ENCODE data around the gene TMEFF2. TPM values are rescaled to one million over a fixed set of nuclear protein-coding genes. Genes with fewer than 3 reads are reported as not detected.

TMEFF2 gene
- total RNA-seq, 4 donors from 2014 or later = 0.20 TPM; not detected in 3

DNA sequence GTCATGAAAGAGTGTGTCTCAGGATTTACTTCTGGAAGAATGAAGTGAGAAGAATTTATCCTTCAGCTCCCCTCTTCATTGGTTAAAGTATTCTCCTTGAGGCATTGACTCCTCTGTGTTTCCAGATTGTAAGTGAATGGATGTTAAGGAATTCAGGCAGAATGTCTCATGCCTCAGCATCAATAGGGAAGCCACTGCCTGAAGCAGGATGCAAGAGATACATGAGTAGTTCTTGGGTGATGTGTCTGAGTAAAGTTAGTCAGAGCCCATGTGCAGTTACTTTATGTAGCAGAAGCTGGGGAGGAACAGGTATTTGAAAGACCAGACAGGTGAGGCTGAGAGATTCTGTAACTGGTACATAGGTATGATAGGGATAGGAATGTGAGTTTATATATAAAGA, 34.0 kb upstream of the TMEFF2 start:
- no peak for ATAC-seq
- DNase-seq = no peak
- no peak overlapping the region for H3K4me3 ChIP-seq
- intact Hi-C loops (cut with DNase I; ENCODE audit: low total_unique reads) (no loop called here), in situ Hi-C loops (cut with MboI; ENCODE audit: low sequenced_read_pairs in 4 of 4) (no loop called here)
- no peaks in the 10 kb centered on the region for H3K9me3 ChIP-seq
- H3K27ac ChIP-seq = no peak overlapping the region
- H3K4me1 ChIP-seq = no peaks in the 10 kb centered on the region
- no peak for TF ChIP-seq POLR2A (IDR thresholded peaks at IDR 0.05)
- TF ChIP-seq, protein P1, sequence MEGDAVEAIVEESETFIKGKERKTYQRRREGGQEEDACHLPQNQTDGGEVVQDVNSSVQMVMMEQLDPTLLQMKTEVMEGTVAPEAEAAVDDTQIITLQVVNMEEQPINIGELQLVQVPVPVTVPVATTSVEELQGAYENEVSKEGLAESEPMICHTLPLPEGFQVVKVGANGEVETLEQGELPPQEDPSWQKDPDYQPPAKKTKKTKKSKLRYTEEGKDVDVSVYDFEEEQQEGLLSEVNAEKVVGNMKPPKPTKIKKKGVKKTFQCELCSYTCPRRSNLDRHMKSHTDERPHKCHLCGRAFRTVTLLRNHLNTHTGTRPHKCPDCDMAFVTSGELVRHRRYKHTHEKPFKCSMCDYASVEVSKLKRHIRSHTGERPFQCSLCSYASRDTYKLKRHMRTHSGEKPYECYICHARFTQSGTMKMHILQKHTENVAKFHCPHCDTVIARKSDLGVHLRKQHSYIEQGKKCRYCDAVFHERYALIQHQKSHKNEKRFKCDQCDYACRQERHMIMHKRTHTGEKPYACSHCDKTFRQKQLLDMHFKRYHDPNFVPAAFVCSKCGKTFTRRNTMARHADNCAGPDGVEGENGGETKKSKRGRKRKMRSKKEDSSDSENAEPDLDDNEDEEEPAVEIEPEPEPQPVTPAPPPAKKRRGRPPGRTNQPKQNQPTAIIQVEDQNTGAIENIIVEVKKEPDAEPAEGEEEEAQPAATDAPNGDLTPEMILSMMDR (IDR thresholded peaks at IDR 0.05 in 4 of 5, conservative IDR thresholded peaks at IDR 0.05 in 1 of 5) = no peak
- no peaks in the 10 kb centered on the region for H3K27me3 ChIP-seq
- no peaks in the 10 kb centered on the region for H3K36me3 ChIP-seq

DNA sequence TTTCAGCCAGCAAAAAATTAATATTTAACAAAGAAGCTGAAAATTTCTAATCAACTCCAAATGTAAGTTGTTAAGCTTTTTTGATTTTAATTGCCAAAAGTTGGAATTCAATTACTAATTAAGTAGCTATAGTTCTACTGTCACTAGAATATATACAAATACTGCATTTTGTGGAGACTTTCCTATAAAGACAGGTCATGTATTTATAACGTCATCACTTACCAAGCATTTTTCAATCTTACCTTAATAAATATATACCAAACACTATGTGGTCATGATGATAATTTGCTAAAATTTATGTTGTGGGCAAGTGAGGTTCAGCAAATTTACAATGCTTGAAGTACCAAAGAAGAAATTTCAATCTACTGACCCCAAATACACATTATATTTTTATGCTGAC, 24.2 kb upstream of the TMEFF2 start:
- ATAC-seq (no peak), DNase-seq (no peak)
- Histone ChIP-seq H3K27me3 (no peaks in the 10 kb centered on the region), H3K27ac (no peak overlapping the region), H3K4me1 (no peaks in the 10 kb centered on the region), H3K4me3 (no peak overlapping the region), H3K36me3 (no peaks in the 10 kb centered on the region), H3K9me3 (no peaks in the 10 kb centered on the region)
- TF ChIP-seq POLR2A (IDR thresholded peaks at IDR 0.05) = no peak
- TF ChIP-seq, protein P1 (IDR thresholded peaks at IDR 0.05 in 4 of 5, conservative IDR thresholded peaks at IDR 0.05 in 1 of 5) = no peak
- in situ Hi-C loops (cut with MboI; ENCODE audit: low sequenced_read_pairs in 4 of 4) = no loop called here
- intact Hi-C loops (cut with DNase I; ENCODE audit: low total_unique reads) = no loop called here

DNA sequence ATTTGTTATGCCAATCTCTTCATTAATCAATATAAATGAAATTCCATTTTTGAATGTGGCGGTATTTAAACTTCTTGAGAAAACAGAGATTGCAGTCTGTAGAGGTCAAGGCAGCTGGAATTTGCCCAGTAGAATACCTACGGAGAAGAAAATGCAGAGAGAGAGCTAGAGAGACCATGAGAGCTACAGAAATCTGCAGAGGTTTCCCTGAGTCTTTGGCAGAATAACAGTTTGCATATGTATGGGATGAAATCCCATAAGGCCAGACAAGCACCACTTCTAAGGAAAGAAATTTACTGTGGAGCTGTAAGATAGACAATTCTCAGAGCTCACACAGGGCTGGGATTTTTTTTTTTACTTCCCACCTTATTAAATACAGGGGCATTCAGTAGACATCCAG, 23.6 kb upstream of the TMEFF2 start:
- no peaks in the 10 kb centered on the region for H3K36me3 ChIP-seq
- TF ChIP-seq, protein P1 (IDR thresholded peaks at IDR 0.05 in 4 of 5, conservative IDR thresholded peaks at IDR 0.05 in 1 of 5) = no peak
- no peak for TF ChIP-seq POLR2A (IDR thresholded peaks at IDR 0.05)
- intact Hi-C loops (cut with DNase I; ENCODE audit: low total_unique reads) = no loop called here
- H3K4me1 ChIP-seq = no peaks in the 10 kb centered on the region
- H3K27me3 ChIP-seq = no peaks in the 10 kb centered on the region
- no peaks in the 10 kb centered on the region for H3K9me3 ChIP-seq
- no peak overlapping the region for H3K27ac ChIP-seq
- no peak overlapping the region for H3K4me3 ChIP-seq
- in situ Hi-C loops (cut with MboI; ENCODE audit: low sequenced_read_pairs in 4 of 4) = no loop called here
- ATAC-seq (no peak), DNase-seq (no peak)

- H3K27me3 ChIP-seq = no peaks in the 10 kb centered on the region
- intact Hi-C loops (cut with DNase I; ENCODE audit: low total_unique reads) = no loop called here
- no peaks in the 10 kb centered on the region for H3K9me3 ChIP-seq
- ATAC-seq = no peak
- TF ChIP-seq, protein P1 (IDR thresholded peaks at IDR 0.05 in 4 of 5, conservative IDR thresholded peaks at IDR 0.05 in 1 of 5) = no peak
- no peak for TF ChIP-seq POLR2A (IDR thresholded peaks at IDR 0.05)
- in situ Hi-C loops (cut with MboI; ENCODE audit: low sequenced_read_pairs in 4 of 4) = no loop called here
- no peaks in the 10 kb centered on the region for H3K4me1 ChIP-seq
- H3K36me3 ChIP-seq = no peaks in the 10 kb centered on the region
- H3K4me3 ChIP-seq = no peak overlapping the region
- no peak overlapping the region for H3K27ac ChIP-seq
- no peak for DNase-seq
These were observed 21.6 kb upstream of the TMEFF2 start for GRCh38 chr2:192216336-192216735.

Data from gastrocnemius medialis (tissue), 4 donors.